Endodermal cell (in vitro differentiated cells): ENCODE results near the gene NKRF. TPM values are rescaled to one million over a fixed set of nuclear protein-coding genes. Genes with fewer than 3 reads are reported as not detected.
A peak's percentile ranks its signal among the peaks of the same experiment; 100 is the strongest.

Source experiments
- DNase-seq: peaks from one replicate; pipeline ENCODE4 v3.0.0-alpha.2; 2017
- H3K27ac ChIP-seq: 2 replicates; pipeline ENCODE4 v1.5.1; 2013; ENCODE audit warnings: mild to moderate bottlenecking, low read depth, low read length, moderate library complexity
- H3K27me3 ChIP-seq: 2 replicates; pipeline ENCODE4 v1.6.1; 2013; ENCODE audit warnings: mild to moderate bottlenecking, low read length, moderate library complexity; ENCODE audit not compliant: insufficient read depth, control insufficient read depth, poor library complexity, severe bottlenecking
- H3K36me3 ChIP-seq: 2 replicates; pipeline ENCODE4 v1.7.0; 2013; ENCODE audit warnings: mild to moderate bottlenecking, low read length, moderate library complexity; ENCODE audit not compliant: control insufficient read depth, insufficient read depth
- H3K4me1 ChIP-seq: one replicate; pipeline ENCODE4 v1.7.0; 2013; ENCODE audit warnings: low read length; ENCODE audit not compliant: control insufficient read depth, insufficient read depth
- H3K4me3 ChIP-seq: 2 replicates; pipeline ENCODE4 v1.5.1; 2013; ENCODE audit warnings: mild to moderate bottlenecking, low read length, moderate library complexity
- H3K9ac ChIP-seq: 2 replicates; pipeline ENCODE4 v1.6.1; 2013; ENCODE audit warnings: mild to moderate bottlenecking, low read length, moderate library complexity; ENCODE audit not compliant: poor library complexity, severe bottlenecking; ENCODE audit errors: extremely low read depth
- H3K9me3 ChIP-seq: 2 replicates; pipeline ENCODE4 v1.6.1; 2013; ENCODE audit warnings: mild to moderate bottlenecking, low read length, moderate library complexity; ENCODE audit not compliant: control insufficient read depth
- H3K27ac Mint-ChIP-seq: 2 replicates; pipeline ENCODE4 v1.8.0; 2020; ENCODE audit warnings: mixed read lengths
- H3K27me3 Mint-ChIP-seq: 2 replicates; pipeline ENCODE4 v1.8.0; 2021; ENCODE audit warnings: mild to moderate bottlenecking, mixed read lengths; ENCODE audit not compliant: insufficient read depth
- H3K36me3 Mint-ChIP-seq: 2 replicates; pipeline ENCODE4 v1.8.0; 2020; ENCODE audit warnings: low read depth, mixed read lengths
- H3K4me1 Mint-ChIP-seq: 2 replicates; pipeline ENCODE4 v1.8.0; 2020; ENCODE audit warnings: mixed read lengths
- H3K4me3 Mint-ChIP-seq: 2 replicates; pipeline ENCODE4 v1.8.0; 2020; ENCODE audit warnings: mild to moderate bottlenecking, moderate library complexity, mixed read lengths
- H3K9me3 Mint-ChIP-seq: 2 replicates; pipeline ENCODE4 v1.8.0; 2020; ENCODE audit warnings: mild to moderate bottlenecking, mixed read lengths
- CTCF ChIP-seq: fragments of 200-600 bp; sonication (generic); conservative IDR thresholded peaks from 2 replicates; pipeline ENCODE4 v1.5.0; 2021; ENCODE audit warnings: antibody characterized with exemption, mild to moderate bottlenecking
- WGBS, 2 experiments: methylation state at CpG; one replicate each; pipeline versions ENCODE4 v1.1.5 to v1.1.7; 2013; ENCODE audit warnings: missing lambda C conversion rate in 2 of 2, mixed read lengths in 1 of 2; ENCODE audit not compliant: insufficient coverage in 1 of 2, insufficient read length in 1 of 2; 5-methylcytosine and 5-hydroxymethylcytosine counted together
- total RNA-seq, 2 donors: library from RNA; stranded (reverse); fragmentation: NEBNext Ultra II Directional in 1 of 2; extraction: Animal tissue kit (Norgen Biotek cat#: 25700) in 1 of 2; gene quantifications; 2 replicates in 1 of 2; 3 replicates in 1 of 2; pipeline ENCODE4 v1.2.1, GENCODE V29; 2021

Gene NKRF
- total RNA-seq, 2 donors from 2014 or later = 14.3 to 15.8 TPM

- H3K4me3 Mint-ChIP-seq = no peak overlapping the region
- no peak overlapping the region for H3K4me3 ChIP-seq
- 87 to 88% methylated on average over 3 to 6 of the region's 6 CpGs for WGBS, 2 experiments
- no peak overlapping the region for H3K9ac ChIP-seq
- H3K4me1 ChIP-seq = no peaks in the 10 kb centered on the region
- no peaks in the 10 kb centered on the region for H3K36me3 ChIP-seq
- H3K9me3 ChIP-seq = no peaks in the 10 kb centered on the region
- no peak overlapping the region for H3K27ac ChIP-seq
- peaks cover 74% of the 10 kb centered on the region for H3K9me3 Mint-ChIP-seq
- peaks cover 3% of the 10 kb centered on the region for H3K4me1 Mint-ChIP-seq
- DNase-seq = no peak
- TF ChIP-seq CTCF = no peak
- no peak overlapping the region for H3K27ac Mint-ChIP-seq
- H3K27me3 Mint-ChIP-seq = no peaks in the 10 kb centered on the region
- H3K27me3 ChIP-seq = no peaks in the 10 kb centered on the region
- H3K36me3 Mint-ChIP-seq = peaks cover 3% of the 10 kb centered on the region
These were observed 35.8 kb downstream of the NKRF start for GRCh38 chrX:119570351-119570835.

- DNase-seq = peak; percentile 93
- Histone ChIP-seq H3K27ac (no peak within 1 kb of the TSS), H3K9me3 (no peaks in the 10 kb centered on the region), H3K27me3 (no peaks in the 10 kb centered on the region), H3K9ac (peak within 1 kb of the TSS; percentile 76), H3K36me3 (no peaks in the 10 kb centered on the region), H3K4me3 (peak within 1 kb of the TSS; percentile 91), H3K4me1 (no peaks in the 10 kb centered on the region)
- Mint-ChIP-seq H3K36me3 (peaks cover 5% of the 10 kb centered on the region), H3K4me1 (no peaks in the 10 kb centered on the region), H3K9me3 (peaks cover 62% of the 10 kb centered on the region), H3K27ac (peak within 1 kb of the TSS; percentile 98), H3K4me3 (peak within 1 kb of the TSS; percentile 89), H3K27me3 (no peaks in the 10 kb centered on the region)
- no peak for TF ChIP-seq CTCF
- 0% methylated on average over 2 to 26 of the region's 27 CpGs for WGBS, 2 experiments
These were observed 41.0 kb downstream of the NKRF start, which contains the start of gene STEEP1 for GRCh38 chrX:119565107-119565663. TSS of gene STEEP1 (minus strand) at chrX:119565409. CDS start at chrX:119565355, 54 bp downstream.

- Histone ChIP-seq H3K9ac (no peak overlapping the region), H3K4me3 (no peak overlapping the region), H3K4me1 (no peaks in the 10 kb centered on the region), H3K27me3 (no peaks in the 10 kb centered on the region), H3K36me3 (no peaks in the 10 kb centered on the region), H3K9me3 (no peaks in the 10 kb centered on the region), H3K27ac (no peak overlapping the region)
- 100% methylated on average over 2 of the region's 3 CpGs; no CpG with 5 or more reads in 1 of the 2 experiments for WGBS, 2 experiments
- peaks cover 19% of the 10 kb centered on the region for H3K36me3 Mint-ChIP-seq
- H3K4me1 Mint-ChIP-seq = no peaks in the 10 kb centered on the region
- no peak for DNase-seq
- no peak for TF ChIP-seq CTCF
- H3K27ac Mint-ChIP-seq = no peak overlapping the region
- no peak overlapping the region for H3K4me3 Mint-ChIP-seq
- H3K27me3 Mint-ChIP-seq = no peaks in the 10 kb centered on the region
- peaks cover 61% of the 10 kb centered on the region for H3K9me3 Mint-ChIP-seq
These were observed 53.7 kb downstream of the NKRF start for GRCh38 chrX:119552508-119552907.
